NCI-H2029 (cell line): ENCODE measurements around the gene SH2D1B.
A peak's percentile ranks its signal among the peaks of the same experiment; 100 is the strongest.

Experiments
- DNase-seq: peaks from one replicate; lab custom pipeline; 2025; lab: John Stamatoyannopoulos, UW

SH2D1B gene

GRCh38 chr1:162398999-162399580, 12.8 kb downstream of the SH2D1B start:
- no peak for DNase-seq

- peak; percentile 1 for DNase-seq
Measured at GRCh38 chr1:162397943-162398560, 13.9 kb downstream of the SH2D1B start.

DNA sequence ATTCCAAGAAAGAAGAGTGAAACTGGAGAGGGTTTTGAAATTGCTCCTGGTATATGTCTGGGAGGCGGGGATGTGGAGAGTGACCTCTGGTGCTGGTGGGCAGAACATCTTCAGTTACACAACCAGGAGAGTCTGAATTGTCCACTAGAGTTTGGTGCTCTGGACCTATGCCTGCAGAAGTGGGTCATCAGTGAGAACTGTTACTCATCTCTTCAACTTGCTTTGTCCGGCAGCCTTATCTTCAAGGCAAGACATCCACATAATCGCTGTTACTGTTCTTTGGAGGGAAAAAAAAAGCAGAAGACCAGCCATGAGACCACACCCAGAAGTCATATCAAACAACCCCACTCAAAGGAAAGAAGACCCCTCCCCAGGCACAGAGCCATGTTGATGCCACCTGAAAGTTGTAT, 14.9 kb downstream of the SH2D1B start:
- no peak for DNase-seq

- DNase-seq, result no peak
Measured at GRCh38 chr1:162396201-162396906, 15.6 kb downstream of the SH2D1B start.

DNA sequence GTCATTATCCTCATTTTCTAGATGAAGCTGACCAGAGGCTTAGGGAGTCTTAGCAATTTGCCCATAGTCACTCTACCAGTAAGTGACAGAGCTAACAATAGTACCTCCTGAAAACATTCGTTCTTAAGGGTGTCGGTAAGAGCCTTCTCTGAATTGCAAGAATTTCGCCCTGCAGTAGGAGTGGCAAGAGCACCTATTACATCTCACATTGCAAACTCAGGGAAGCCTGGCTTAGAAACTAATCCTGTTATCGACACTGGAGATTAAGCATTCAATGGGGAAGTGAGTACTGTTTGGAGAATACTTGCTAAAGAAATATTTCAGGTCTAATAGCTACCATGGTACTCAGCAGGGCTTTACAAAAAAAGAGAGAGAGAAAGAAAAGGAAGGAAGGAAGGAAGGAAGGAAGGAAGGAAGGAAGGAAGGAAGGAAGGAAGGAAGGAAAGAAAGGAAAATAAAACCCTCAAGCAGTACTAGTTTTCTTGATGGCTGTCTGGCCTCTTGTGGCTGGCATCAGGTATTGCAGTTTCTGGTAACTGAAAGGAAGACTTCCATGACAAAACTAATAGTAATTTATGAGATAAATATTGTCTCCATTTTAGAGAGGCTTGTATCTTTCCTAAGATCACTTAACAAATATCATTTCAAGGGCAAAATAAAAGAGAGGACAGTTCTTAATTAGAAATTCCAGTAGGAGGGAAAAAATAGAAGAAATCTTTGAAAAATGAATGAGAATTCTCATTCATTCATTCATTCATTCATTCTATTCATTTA, 20.0 kb downstream of the SH2D1B start:
- peak; percentile 21 for DNase-seq

DNA sequence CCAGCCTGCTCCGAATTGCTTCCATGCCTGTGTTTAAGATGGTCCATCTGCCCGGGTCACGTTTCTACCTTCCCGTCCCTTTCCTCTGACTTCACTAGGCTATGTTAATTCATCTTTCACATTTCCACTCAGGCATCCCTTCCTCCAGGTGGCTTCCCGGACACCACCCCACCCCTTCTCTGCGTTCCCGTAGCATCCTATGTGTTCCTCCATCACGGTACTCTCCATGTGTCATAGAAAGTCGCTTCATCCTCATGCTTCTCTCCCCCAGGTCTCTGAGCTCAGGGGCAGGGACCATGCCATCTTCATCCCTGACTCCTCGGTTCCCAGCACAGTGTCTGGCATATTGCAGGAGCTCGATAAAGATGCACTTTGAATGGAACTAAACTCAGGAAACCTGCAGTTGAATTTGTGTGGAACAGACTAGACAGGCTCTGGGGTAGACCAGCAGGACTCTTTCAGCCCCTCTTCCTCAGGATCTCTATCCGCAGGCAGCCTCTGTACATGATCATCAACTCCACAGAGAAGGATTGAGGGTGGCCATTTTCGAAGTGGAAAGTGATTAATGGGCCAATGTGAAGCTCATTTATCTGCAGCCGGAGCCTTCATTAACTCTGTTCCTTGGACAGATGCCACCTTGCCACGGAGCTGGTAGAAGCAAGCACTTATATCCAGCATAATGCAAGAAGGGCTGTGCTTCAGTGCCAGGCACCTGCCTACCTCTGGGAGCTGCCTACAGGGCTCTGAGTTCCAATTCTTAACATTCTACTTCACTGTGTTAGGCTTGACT, 21.3 kb downstream of the SH2D1B start:
- DNase-seq, result peak; percentile 33

DNA sequence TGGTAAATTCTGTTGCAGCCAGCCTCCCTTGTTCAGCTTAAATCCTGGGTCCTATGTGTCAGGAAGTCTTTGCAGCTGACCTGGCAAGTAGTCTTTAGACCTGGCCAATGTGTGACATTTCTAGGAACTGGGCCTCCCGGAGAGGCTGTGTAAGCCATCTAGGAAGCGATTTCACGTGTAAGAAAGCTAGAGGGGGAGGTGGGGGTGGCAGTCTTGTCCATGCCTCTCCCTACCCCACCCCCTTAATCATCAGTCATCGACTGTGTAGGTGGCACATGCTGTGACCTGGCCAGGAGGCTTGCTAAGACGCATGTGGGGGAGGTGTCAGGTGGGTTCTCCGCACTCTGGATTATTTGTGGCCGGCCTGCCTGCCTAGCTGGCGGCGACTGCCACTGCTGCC, 22.0 kb downstream of the SH2D1B start:
- no peak for DNase-seq

GRCh38 chr1:162389021-162389818, 22.7 kb downstream of the SH2D1B start:
- peak; percentile 34 for DNase-seq

DNA sequence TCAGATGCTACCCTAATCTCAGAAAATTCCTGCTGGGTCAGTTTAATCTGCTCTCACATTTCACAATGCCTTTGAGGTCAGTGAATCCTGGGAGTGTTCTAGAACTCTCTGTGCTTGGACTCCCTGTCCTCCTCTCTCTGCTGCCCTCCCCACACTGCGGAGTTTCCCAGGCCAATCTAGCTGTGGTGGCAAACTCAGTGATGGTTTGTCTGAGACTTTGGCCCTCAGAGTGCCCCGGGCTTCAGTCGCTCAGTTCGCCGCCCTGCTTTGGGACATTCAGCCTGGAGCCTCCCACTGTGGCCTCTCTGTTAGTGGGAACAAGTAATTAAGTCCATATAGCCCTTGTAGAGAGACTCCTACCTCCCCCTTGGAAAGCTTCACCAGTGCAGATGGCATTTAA, 23.3 kb downstream of the SH2D1B start:
- DNase-seq, result no peak

DNA sequence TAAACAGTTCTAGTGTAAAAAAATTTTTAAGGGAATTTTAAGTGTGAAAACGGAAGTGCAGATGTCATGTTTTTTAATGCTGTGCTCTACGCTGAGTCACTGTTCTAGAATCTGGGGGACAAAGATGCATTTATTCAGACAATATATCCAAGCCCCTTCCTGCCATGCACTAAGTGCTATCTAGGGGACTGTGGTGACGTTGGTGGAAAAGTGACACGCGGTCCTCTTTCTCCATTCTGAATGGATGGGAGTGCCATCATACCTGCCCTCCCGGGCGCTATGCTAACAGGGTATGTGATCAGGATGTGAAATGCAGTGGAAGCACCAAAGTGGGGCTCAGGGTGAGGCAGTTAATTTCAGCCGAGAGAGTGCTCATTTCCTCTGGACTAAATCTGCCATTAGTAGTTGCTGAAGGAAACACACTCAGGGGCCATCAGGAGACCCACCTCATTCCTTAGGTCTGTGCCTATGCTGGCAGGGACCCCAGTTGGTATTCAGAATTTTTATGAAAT, 23.8 kb downstream of the SH2D1B start:
- DNase-seq, result no peak

GRCh38 chr1:162387226-162388082, 24.5 kb downstream of the SH2D1B start:
- DNase-seq, result no peak

- no peak for DNase-seq
Measured at GRCh38 chr1:162386292-162387225, 25.4 kb downstream of the SH2D1B start.

DNA sequence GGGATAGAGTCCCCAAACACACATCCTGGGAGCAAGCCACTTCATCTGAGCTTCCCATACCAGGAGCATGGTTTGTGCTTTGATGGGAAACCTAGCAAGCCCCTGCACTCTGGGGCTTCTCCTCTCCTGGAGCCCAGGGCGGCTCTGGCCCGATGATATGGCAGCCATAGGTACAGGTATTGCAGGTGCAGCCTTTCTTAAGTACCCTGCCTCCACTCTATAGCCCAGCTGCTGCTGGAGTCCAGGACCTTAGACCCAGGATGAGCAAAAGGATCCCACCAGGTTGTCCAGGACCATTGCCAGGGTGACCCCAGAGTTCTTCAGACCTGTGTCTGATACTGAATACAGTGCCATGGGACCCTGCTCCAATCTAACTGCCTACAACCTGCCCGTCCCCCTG, 26.2 kb downstream of the SH2D1B start:
- DNase-seq, result no peak

DNA sequence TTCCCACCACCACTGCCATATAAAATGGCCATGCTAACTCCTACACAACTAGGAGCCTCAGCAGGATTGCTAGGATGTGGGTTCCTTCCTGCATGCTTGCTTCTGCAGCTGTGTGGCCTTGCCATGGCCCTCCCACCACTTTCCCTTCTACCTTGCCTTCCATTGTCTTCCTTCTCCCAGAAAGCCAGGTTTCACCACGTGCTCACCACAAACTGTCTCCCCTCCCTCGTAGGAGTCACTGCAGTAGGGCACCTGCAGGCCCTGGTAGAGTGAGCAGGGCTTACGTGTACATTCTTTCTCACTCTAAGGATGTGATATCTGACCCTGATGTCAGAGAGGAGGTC, 26.7 kb downstream of the SH2D1B start:
- no peak for DNase-seq

GRCh38 chr1:162384601-162385279, 27.2 kb downstream of the SH2D1B start:
- no peak for DNase-seq

GRCh38 chr1:162384116-162384515, 27.8 kb downstream of the SH2D1B start:
- DNase-seq, result no peak

- DNase-seq, result no peak
Measured at GRCh38 chr1:162383516-162383915, 28.4 kb downstream of the SH2D1B start.

GRCh38 chr1:162383091-162383490, 28.8 kb downstream of the SH2D1B start:
- no peak for DNase-seq
